ENCODE results near the gene ALKBH8. TPM values are rescaled to one million over a fixed set of nuclear protein-coding genes. Genes with fewer than 3 reads are reported as not detected.
A peak's percentile ranks its signal among the peaks of the same experiment; 100 is the strongest.

Gene ALKBH8
- total and polyA plus RNA-seq, 2 of the 13 experiments (the other 11 are each of a cell fraction or from before 2014, with no cell fraction given) = 2.4 to 9.1 TPM

DNA sequence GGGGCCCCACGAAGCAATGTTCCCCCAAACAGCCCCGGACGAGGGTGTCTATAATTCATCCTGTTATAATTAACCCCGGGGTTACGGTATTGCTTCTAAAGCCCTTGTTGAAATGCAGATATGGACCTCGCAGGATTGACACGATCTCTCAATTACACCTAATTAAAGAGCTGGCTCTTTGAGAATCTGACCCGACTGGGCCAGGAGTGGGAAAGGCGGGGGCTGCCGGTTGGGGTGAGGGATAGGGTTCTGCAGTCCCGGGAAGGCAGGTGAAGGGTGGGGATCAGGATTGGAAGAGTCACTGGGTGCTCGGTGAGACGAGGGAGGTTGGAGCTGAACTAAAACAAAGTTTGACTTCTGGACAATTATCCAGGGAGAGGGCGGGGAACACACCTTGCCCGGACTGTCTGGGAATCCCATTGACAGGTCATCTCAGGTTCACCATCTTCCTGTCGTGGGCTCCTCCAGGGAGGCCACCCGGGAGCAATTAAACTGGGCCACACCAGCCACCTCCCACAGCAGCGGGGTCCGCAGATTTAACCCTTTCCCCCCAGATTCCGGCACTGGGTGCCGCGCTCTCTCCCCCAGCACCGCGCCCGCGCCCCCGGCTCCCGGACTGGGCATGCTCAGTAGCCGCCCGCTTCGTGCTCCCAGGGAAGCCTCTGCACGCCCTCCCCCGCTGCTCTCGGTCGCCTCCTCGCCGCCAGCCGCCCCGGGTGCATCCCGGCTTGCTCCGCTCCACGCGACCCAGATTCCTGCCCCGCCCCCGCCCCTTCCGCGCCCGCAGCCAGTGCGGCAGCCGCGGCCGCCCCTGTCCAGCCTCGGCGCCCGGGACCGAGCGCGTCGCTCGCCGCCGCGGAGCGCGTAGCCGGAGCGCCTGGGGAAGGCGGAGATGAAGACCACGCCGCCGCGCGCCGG, 25.2 kb upstream of the ALKBH8 start, which contains the start of gene ELMOD1 (continued):
- TF ChIP-seq, protein P1, sequence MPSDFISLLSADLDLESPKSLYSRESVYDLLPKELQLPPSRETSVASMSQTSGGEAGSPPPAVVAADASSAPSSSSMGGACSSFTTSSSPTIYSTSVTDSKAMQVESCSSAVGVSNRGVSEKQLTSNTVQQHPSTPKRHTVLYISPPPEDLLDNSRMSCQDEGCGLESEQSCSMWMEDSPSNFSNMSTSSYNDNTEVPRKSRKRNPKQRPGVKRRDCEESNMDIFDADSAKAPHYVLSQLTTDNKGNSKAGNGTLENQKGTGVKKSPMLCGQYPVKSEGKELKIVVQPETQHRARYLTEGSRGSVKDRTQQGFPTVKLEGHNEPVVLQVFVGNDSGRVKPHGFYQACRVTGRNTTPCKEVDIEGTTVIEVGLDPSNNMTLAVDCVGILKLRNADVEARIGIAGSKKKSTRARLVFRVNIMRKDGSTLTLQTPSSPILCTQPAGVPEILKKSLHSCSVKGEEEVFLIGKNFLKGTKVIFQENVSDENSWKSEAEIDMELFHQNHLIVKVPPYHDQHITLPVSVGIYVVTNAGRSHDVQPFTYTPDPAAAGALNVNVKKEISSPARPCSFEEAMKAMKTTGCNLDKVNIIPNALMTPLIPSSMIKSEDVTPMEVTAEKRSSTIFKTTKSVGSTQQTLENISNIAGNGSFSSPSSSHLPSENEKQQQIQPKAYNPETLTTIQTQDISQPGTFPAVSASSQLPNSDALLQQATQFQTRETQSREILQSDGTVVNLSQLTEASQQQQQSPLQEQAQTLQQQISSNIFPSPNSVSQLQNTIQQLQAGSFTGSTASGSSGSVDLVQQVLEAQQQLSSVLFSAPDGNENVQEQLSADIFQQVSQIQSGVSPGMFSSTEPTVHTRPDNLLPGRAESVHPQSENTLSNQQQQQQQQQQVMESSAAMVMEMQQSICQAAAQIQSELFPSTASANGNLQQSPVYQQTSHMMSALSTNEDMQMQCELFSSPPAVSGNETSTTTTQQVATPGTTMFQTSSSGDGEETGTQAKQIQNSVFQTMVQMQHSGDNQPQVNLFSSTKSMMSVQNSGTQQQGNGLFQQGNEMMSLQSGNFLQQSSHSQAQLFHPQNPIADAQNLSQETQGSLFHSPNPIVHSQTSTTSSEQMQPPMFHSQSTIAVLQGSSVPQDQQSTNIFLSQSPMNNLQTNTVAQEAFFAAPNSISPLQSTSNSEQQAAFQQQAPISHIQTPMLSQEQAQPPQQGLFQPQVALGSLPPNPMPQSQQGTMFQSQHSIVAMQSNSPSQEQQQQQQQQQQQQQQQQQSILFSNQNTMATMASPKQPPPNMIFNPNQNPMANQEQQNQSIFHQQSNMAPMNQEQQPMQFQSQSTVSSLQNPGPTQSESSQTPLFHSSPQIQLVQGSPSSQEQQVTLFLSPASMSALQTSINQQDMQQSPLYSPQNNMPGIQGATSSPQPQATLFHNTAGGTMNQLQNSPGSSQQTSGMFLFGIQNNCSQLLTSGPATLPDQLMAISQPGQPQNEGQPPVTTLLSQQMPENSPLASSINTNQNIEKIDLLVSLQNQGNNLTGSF (CRISPR knock-in tag; IDR thresholded peaks at IDR 0.05) = no peak
- TF ChIP-seq KDM5A (IDR thresholded peaks at IDR 0.05; ENCODE audit: borderline replicate concordance, low read length) = no peak
- 0 out of 2 replicates have a peak, but pooled peaks have one; percentile 44 for TF ChIP-seq ZNF563 (CRISPR knock-in tag; IDR thresholded peaks at IDR 0.05)
- TF ChIP-seq, protein P2, sequence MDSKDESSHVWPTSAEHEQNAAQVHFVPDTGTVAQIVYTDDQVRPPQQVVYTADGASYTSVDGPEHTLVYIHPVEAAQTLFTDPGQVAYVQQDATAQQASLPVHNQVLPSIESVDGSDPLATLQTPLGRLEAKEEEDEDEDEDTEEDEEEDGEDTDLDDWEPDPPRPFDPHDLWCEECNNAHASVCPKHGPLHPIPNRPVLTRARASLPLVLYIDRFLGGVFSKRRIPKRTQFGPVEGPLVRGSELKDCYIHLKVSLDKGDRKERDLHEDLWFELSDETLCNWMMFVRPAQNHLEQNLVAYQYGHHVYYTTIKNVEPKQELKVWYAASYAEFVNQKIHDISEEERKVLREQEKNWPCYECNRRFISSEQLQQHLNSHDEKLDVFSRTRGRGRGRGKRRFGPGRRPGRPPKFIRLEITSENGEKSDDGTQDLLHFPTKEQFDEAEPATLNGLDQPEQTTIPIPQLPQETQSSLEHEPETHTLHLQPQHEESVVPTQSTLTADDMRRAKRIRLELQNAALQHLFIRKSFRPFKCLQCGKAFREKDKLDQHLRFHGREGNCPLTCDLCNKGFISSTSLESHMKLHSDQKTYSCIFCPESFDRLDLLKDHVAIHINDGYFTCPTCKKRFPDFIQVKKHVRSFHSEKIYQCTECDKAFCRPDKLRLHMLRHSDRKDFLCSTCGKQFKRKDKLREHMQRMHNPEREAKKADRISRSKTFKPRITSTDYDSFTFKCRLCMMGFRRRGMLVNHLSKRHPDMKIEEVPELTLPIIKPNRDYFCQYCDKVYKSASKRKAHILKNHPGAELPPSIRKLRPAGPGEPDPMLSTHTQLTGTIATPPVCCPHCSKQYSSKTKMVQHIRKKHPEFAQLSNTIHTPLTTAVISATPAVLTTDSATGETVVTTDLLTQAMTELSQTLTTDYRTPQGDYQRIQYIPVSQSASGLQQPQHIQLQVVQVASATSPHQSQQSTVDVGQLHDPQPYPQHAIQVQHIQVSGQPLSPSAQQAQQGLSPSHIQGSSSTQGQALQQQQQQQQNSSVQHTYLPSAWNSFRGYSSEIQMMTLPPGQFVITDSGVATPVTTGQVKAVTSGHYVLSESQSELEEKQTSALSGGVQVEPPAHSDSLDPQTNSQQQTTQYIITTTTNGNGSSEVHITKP (CRISPR knock-in tag; IDR thresholded peaks at IDR 0.05; ENCODE audit: low read depth) = no peak
- no peak for TF ChIP-seq DNMT3B (CRISPR knock-in tag; conservative IDR thresholded peaks at IDR 0.05)
- TF ChIP-seq REXO4 (CRISPR knock-in tag; IDR thresholded peaks at IDR 0.05; ENCODE audit: borderline replicate concordance) = no peak
- TF ChIP-seq, protein P3, sequence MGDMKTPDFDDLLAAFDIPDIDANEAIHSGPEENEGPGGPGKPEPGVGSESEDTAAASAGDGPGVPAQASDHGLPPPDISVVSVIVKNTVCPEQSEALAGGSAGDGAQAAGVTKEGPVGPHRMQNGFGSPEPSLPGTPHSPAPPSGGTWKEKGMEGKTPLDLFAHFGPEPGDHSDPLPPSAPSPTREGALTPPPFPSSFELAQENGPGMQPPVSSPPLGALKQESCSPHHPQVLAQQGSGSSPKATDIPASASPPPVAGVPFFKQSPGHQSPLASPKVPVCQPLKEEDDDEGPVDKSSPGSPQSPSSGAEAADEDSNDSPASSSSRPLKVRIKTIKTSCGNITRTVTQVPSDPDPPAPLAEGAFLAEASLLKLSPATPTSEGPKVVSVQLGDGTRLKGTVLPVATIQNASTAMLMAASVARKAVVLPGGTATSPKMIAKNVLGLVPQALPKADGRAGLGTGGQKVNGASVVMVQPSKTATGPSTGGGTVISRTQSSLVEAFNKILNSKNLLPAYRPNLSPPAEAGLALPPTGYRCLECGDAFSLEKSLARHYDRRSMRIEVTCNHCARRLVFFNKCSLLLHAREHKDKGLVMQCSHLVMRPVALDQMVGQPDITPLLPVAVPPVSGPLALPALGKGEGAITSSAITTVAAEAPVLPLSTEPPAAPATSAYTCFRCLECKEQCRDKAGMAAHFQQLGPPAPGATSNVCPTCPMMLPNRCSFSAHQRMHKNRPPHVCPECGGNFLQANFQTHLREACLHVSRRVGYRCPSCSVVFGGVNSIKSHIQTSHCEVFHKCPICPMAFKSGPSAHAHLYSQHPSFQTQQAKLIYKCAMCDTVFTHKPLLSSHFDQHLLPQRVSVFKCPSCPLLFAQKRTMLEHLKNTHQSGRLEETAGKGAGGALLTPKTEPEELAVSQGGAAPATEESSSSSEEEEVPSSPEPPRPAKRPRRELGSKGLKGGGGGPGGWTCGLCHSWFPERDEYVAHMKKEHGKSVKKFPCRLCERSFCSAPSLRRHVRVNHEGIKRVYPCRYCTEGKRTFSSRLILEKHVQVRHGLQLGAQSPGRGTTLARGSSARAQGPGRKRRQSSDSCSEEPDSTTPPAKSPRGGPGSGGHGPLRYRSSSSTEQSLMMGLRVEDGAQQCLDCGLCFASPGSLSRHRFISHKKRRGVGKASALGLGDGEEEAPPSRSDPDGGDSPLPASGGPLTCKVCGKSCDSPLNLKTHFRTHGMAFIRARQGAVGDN (CRISPR knock-in tag; IDR thresholded peaks at IDR 0.05) = peak; percentile 54; the same call in 1 of the 2 replicates
- TF ChIP-seq GABPB1 (CRISPR knock-in tag; IDR thresholded peaks at IDR 0.05) = peak; percentile 54; the same call in 1 of the 2 replicates
- no peak for TF ChIP-seq JARID2 (CRISPR knock-in tag; IDR thresholded peaks at IDR 0.05; ENCODE audit: insufficient replicate concordance)
- no peak for TF ChIP-seq AKAP8 (CRISPR knock-in tag; IDR thresholded peaks at IDR 0.05)
- TF ChIP-seq, protein P4, sequence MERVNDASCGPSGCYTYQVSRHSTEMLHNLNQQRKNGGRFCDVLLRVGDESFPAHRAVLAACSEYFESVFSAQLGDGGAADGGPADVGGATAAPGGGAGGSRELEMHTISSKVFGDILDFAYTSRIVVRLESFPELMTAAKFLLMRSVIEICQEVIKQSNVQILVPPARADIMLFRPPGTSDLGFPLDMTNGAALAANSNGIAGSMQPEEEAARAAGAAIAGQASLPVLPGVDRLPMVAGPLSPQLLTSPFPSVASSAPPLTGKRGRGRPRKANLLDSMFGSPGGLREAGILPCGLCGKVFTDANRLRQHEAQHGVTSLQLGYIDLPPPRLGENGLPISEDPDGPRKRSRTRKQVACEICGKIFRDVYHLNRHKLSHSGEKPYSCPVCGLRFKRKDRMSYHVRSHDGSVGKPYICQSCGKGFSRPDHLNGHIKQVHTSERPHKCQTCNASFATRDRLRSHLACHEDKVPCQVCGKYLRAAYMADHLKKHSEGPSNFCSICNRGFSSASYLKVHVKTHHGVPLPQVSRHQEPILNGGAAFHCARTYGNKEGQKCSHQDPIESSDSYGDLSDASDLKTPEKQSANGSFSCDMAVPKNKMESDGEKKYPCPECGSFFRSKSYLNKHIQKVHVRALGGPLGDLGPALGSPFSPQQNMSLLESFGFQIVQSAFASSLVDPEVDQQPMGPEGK (CRISPR knock-in tag; IDR thresholded peaks at IDR 0.05) = peak; percentile 24; the same call in 1 of the 2 replicates
- TF ChIP-seq ZNF619 (CRISPR knock-in tag; IDR thresholded peaks at IDR 0.05) = no peak
